Raji (cell line): ENCODE measurements around the gene KRTCAP2.

Experiments used
- POLR2A ChIP-seq: IDR thresholded peaks from 2 replicates; pipeline ENCODE4 v1.6.1; 2011; ENCODE audit warnings: low read depth, low read length, control low read depth; ENCODE audit not compliant: insufficient read depth

The KRTCAP2 gene

GRCh38 chr1:155133799-155134281, 39.3 kb downstream of the KRTCAP2 start:
- TF ChIP-seq POLR2A: no peak

- no peak for TF ChIP-seq POLR2A
Measured at GRCh38 chr1:155131856-155132255, 41.2 kb downstream of the KRTCAP2 start.

GRCh38 chr1:155131285-155131684, 41.8 kb downstream of the KRTCAP2 start:
- no peak for TF ChIP-seq POLR2A

GRCh38 chr1:155130272-155131006, 42.7 kb downstream of the KRTCAP2 start:
- no peak for TF ChIP-seq POLR2A

GRCh38 chr1:155128755-155129473, 44.2 kb downstream of the KRTCAP2 start:
- no peak for TF ChIP-seq POLR2A

- TF ChIP-seq POLR2A: no peak
Measured at GRCh38 chr1:155127967-155128754, 44.9 kb downstream of the KRTCAP2 start.

- TF ChIP-seq POLR2A: no peak
Measured at GRCh38 chr1:155127105-155127966, 45.8 kb downstream of the KRTCAP2 start, which contains the start of gene EFNA1. EFNA1 (plus strand) TSS chr1:155127876; CDS start chr1:155127978, 102 bp downstream.

- no peak for TF ChIP-seq POLR2A
Measured at GRCh38 chr1:155126556-155127104, 46.5 kb downstream of the KRTCAP2 start.

GRCh38 chr1:155125946-155126555, 47.1 kb downstream of the KRTCAP2 start:
- no peak for TF ChIP-seq POLR2A

- TF ChIP-seq POLR2A: no peak
Measured at GRCh38 chr1:155125511-155125945, 47.6 kb downstream of the KRTCAP2 start.

GRCh38 chr1:155124503-155125463, 48.3 kb downstream of the KRTCAP2 start:
- TF ChIP-seq POLR2A: no peak

- TF ChIP-seq POLR2A: no peak
Measured at GRCh38 chr1:155123801-155124200, 49.3 kb downstream of the KRTCAP2 start.

- TF ChIP-seq POLR2A: no peak
Measured at GRCh38 chr1:155122308-155122707, 50.8 kb downstream of the KRTCAP2 start.
